HepG2 (cell line): Measurements from ENCODE around the gene REEP3. TPM values are rescaled to one million over a fixed set of nuclear protein-coding genes. Genes with fewer than 3 reads are reported as not detected.

Source experiments
- CBX5 ChIP-seq: sonication (generic); formaldehyde crosslinking; IDR thresholded peaks from 2 replicates; pipeline ENCODE4 v1.4.0; 2020; ENCODE audit warnings: missing genetic modification reagents, borderline replicate concordance
- HIC2 ChIP-seq: sonication (generic); formaldehyde crosslinking; IDR thresholded peaks from 2 replicates; pipeline ENCODE4 v1.9.0; 2022; ENCODE audit warnings: low read depth, missing genetic modification reagents
- RAD21 ChIP-seq: fragments of 450-650 bp; formaldehyde crosslinking; IDR thresholded peaks from 2 replicates; pipeline ENCODE4 v1.5.0; 2020; ENCODE audit warnings: mild to moderate bottlenecking
- SOX6 ChIP-seq, 2 experiments: fragments of 450-650 bp in 1 of 2; sonication (generic) in 1 of 2; formaldehyde crosslinking in 1 of 2; IDR thresholded peaks; 2 replicates each; pipeline versions ENCODE4 v1.4.0 to v1.6.1; 2017 to 2020; ENCODE audit warnings: antibody characterized with exemption in 1 of 2, mild to moderate bottlenecking in 1 of 2, missing genetic modification reagents in 1 of 2
- STAG1 ChIP-seq: sonication (generic); formaldehyde crosslinking; IDR thresholded peaks from 2 replicates; pipeline ENCODE4 v1.4.0; 2020; ENCODE audit warnings: missing genetic modification reagents
- YY1 ChIP-seq: IDR thresholded peaks from 2 replicates; pipeline ENCODE4 v1.6.1; 2011; ENCODE audit warnings: low read length, low read depth, moderate library complexity, mild to moderate bottlenecking; ENCODE audit not compliant: insufficient read depth, insufficient replicate concordance
- ZBTB14 ChIP-seq: sonication (generic); formaldehyde crosslinking; IDR thresholded peaks from 2 replicates; pipeline ENCODE4 v1.4.0; 2020; ENCODE audit warnings: missing genetic modification reagents
- ZNF530 ChIP-seq: sonication (generic); formaldehyde crosslinking; IDR thresholded peaks from 2 replicates; pipeline ENCODE4 v1.5.0; 2020; ENCODE audit warnings: low read depth, mild to moderate bottlenecking, missing genetic modification reagents
- ZNF543 ChIP-seq: sonication (generic); formaldehyde crosslinking; IDR thresholded peaks from 2 replicates; pipeline ENCODE4 v1.4.0; 2020; ENCODE audit warnings: mild to moderate bottlenecking, missing genetic modification reagents
- ZNF546 ChIP-seq: sonication (generic); formaldehyde crosslinking; conservative IDR thresholded peaks from 2 replicates; pipeline ENCODE4 v1.8.1; 2023; ENCODE audit warnings: mild to moderate bottlenecking, missing genetic modification reagents
- ZNF75D ChIP-seq: sonication (generic); formaldehyde crosslinking; IDR thresholded peaks from 2 replicates; pipeline ENCODE4 v1.8.1; 2023; ENCODE audit warnings: missing genetic modification reagents, mild to moderate bottlenecking, borderline replicate concordance
- polyA plus RNA-seq, 8 experiments: library from polyadenylated mRNA; depleted of rRNA in 3 of 8; stranded (reverse) in 7 of 8; unstranded in 1 of 8; fragments of >200 nt; fragmentation: Illumina TruSeq in 4 of 8; extraction: Trizol in 4 of 8; gene quantifications; 2 replicates each; pipeline versions ENCODE4 v1.2.1 to v1.2.3, GENCODE V29; 2011 to 2016; ENCODE audit warnings: low read depth in 4 of 8, missing spikeins in 1 of 8, mixed read lengths in 1 of 8; ENCODE audit not compliant: insufficient read depth in 1 of 8
- total RNA-seq, 5 experiments: library from RNA; depleted of rRNA; stranded (reverse); fragments of >200 nt; fragmentation: Illumina TruSeq; extraction: Trizol; gene quantifications; 2 replicates each; pipeline ENCODE4 v1.2.3, GENCODE V29; 2016; ENCODE audit warnings: low read depth in 1 of 5
- TF ChIP-seq, protein P1 (sequence below), 2 experiments: sonication (generic) in 1 of 2; formaldehyde crosslinking in 1 of 2; IDR thresholded peaks; 2 replicates each; pipeline versions ENCODE4 v1.6.1 to v1.9.0; 2014 to 2022; ENCODE audit warnings: antibody characterized with exemption in 1 of 2, borderline replicate concordance in 1 of 2, inconsistent platforms in 1 of 2, low read depth in 1 of 2, missing genetic modification reagents in 1 of 2
- TF ChIP-seq, protein P2 (sequence below): IDR thresholded peaks from 2 replicates; pipeline ENCODE4 v1.4.0; 2020; ENCODE audit warnings: mild to moderate bottlenecking, missing genetic modification reagents

Gene REEP3
- total and polyA plus RNA-seq, 2 of the 13 experiments (the other 11 are each of a cell fraction or from before 2014, with no cell fraction given), result 7.1 to 31.4 TPM

DNA sequence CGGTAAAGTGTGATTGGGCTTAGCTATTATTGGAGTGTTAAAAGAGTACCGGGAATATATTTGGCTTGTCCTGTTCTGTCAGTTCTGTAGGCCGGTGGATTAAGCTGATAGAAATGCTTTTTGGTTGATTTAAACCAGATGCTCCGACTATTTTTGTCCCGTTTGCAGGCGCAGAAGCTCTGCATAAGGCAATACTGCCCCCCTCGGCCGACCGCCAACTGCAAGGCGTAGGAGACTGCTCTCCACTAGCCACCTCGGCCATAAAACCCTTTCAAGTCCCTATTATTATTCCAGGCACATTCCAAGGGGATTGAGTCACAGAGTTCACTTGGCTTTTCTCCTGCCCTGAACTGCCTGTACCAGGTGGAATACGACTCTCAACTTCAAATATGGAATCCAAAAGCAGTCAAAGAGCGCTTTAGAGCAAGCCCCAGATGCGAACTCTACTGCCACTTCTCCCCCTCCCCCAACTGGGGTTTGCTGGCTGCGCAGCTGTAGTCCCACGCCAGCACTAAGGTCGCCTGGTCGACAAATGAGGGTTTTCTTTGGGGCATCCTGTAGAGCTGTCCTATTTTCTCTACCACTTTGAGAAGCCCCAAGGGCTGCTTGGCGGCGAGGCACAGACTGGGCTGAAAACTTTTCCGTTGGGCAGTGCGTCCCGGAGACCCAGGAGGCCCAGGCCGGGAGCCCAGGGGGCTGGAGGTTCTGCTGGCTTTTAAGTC, 108.3 kb downstream of the REEP3 start (continued):
- TF ChIP-seq, protein P1, sequence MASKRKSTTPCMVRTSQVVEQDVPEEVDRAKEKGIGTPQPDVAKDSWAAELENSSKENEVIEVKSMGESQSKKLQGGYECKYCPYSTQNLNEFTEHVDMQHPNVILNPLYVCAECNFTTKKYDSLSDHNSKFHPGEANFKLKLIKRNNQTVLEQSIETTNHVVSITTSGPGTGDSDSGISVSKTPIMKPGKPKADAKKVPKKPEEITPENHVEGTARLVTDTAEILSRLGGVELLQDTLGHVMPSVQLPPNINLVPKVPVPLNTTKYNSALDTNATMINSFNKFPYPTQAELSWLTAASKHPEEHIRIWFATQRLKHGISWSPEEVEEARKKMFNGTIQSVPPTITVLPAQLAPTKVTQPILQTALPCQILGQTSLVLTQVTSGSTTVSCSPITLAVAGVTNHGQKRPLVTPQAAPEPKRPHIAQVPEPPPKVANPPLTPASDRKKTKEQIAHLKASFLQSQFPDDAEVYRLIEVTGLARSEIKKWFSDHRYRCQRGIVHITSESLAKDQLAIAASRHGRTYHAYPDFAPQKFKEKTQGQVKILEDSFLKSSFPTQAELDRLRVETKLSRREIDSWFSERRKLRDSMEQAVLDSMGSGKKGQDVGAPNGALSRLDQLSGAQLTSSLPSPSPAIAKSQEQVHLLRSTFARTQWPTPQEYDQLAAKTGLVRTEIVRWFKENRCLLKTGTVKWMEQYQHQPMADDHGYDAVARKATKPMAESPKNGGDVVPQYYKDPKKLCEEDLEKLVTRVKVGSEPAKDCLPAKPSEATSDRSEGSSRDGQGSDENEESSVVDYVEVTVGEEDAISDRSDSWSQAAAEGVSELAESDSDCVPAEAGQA (IDR thresholded peaks at IDR 0.05; ENCODE audit: low read depth), result peak; percentile 9; the same call in 1 of the 2 replicates
- TF ChIP-seq, protein P1 (CRISPR knock-in tag; IDR thresholded peaks at IDR 0.05; ENCODE audit: borderline replicate concordance), result no peak
- TF ChIP-seq ZBTB14 (CRISPR knock-in tag) (0 out of 2 replicates have a peak, but pooled peaks have one; percentile 22), ZNF530 (CRISPR knock-in tag) (no peak), YY1 (peak; percentile 50), ZNF543 (CRISPR knock-in tag) (no peak), HIC2 (no peak), SOX6 (IDR thresholded peaks at IDR 0.05) (no peak), SOX6 (CRISPR knock-in tag; IDR thresholded peaks at IDR 0.05) (peak; percentile 60), RAD21 (CRISPR knock-in tag) (peak; percentile 72), ZNF75D (CRISPR knock-in tag) (peak; percentile 50; the same call in 1 of the 2 replicates), CBX5 (CRISPR knock-in tag) (peak; percentile 29; the same call in 1 of the 2 replicates), STAG1 (peak; percentile 94), ZNF546 (CRISPR knock-in tag) (0 out of 2 replicates have a peak, but pooled peaks have one; percentile 51)
- TF ChIP-seq, protein P2, sequence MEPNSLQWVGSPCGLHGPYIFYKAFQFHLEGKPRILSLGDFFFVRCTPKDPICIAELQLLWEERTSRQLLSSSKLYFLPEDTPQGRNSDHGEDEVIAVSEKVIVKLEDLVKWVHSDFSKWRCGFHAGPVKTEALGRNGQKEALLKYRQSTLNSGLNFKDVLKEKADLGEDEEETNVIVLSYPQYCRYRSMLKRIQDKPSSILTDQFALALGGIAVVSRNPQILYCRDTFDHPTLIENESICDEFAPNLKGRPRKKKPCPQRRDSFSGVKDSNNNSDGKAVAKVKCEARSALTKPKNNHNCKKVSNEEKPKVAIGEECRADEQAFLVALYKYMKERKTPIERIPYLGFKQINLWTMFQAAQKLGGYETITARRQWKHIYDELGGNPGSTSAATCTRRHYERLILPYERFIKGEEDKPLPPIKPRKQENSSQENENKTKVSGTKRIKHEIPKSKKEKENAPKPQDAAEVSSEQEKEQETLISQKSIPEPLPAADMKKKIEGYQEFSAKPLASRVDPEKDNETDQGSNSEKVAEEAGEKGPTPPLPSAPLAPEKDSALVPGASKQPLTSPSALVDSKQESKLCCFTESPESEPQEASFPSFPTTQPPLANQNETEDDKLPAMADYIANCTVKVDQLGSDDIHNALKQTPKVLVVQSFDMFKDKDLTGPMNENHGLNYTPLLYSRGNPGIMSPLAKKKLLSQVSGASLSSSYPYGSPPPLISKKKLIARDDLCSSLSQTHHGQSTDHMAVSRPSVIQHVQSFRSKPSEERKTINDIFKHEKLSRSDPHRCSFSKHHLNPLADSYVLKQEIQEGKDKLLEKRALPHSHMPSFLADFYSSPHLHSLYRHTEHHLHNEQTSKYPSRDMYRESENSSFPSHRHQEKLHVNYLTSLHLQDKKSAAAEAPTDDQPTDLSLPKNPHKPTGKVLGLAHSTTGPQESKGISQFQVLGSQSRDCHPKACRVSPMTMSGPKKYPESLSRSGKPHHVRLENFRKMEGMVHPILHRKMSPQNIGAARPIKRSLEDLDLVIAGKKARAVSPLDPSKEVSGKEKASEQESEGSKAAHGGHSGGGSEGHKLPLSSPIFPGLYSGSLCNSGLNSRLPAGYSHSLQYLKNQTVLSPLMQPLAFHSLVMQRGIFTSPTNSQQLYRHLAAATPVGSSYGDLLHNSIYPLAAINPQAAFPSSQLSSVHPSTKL (CRISPR knock-in tag), result peak; percentile 50; the same call in 1 of the 2 replicates
